NCI-H2227 (cell line): ENCODE measurements around the gene KRT222.

ENCODE experiments used
- DNase-seq: peaks from one replicate; lab custom pipeline; 2025; ENCODE audit not compliant: unreplicated experiment; lab: John Stamatoyannopoulos, UW

The KRT222 gene

DNA sequence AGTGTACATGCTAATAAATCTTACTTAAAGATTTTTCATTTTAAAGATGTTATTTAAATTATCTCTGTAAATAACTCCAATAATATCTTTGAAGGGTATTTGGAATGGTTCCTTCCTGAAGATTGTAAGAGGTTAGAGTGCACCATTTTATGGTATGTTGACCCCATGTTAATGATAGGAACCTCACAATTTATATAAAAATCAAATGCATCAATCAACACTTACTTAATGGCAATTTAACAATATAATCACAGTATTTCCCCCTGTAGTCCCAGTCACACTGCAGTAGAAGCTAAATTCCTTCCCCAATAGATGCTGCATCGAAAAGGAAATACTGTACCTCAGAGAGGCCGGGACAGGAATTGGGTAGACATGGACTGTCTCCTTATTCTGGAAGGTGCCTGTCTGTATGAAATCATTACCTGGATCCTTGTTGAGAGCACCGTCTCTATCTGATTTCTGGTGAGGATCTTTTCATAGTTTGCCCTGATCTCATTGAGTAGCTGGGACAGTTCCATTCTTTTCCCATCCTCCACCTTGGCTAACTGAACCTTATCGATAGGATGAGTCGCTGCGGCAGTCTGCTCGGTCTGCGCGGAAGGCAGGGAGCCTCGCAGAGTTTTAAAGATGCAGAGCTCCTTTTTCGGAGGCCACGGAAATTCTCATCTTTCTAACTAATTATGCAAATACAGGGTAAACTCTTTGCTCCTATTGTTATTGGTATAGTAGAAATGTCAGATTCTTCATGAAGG is at the start of gene KRT222:
Gene KRT222 (minus strand): TSS at position 596 of the 752 bp plus-strand sequence. CDS start 78 bp downstream, at position 518.
- DNase-seq, result no peak

- DNase-seq, result peak; percentile 12
Observed at GRCh38 chr17:40714473-40714872, 49.5 kb upstream of the KRT222 start.

GRCh38 chr17:40707745-40708144 is 42.8 kb upstream of the KRT222 start:
- no peak for DNase-seq

DNA sequence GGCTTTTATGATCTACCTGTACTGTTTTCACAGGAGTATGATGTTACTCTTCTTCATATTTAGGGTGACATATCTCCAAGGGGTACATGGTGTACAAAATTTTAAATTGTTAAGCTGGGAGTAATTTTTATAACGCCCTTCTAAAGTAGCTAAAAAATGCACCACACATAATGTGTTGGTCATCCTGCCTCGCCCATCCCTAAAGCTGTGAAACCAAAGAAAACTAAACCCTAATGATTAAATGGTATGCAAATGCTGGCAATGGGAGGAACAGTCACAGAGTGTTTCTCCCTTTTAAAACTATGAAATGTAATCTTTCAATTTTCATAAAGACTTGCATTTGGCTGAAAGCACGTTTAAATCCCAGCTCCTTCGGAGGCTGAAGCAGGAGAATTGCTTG is 40.6 kb upstream of the KRT222 start:
- no peak for DNase-seq

- DNase-seq, result no peak
Observed at GRCh38 chr17:40703652-40704051, 38.7 kb upstream of the KRT222 start, which contains the start of gene KRT24. Gene KRT24, minus strand, starts transcription at chr17:40703752. Its CDS starts 59 bp downstream, at chr17:40703693.

- DNase-seq, result no peak
Observed at GRCh38 chr17:40702271-40702670, 37.3 kb upstream of the KRT222 start.

GRCh38 chr17:40699853-40700252 is 34.9 kb upstream of the KRT222 start:
- no peak for DNase-seq

GRCh38 chr17:40699371-40699770 is 34.4 kb upstream of the KRT222 start:
- no peak for DNase-seq

DNA sequence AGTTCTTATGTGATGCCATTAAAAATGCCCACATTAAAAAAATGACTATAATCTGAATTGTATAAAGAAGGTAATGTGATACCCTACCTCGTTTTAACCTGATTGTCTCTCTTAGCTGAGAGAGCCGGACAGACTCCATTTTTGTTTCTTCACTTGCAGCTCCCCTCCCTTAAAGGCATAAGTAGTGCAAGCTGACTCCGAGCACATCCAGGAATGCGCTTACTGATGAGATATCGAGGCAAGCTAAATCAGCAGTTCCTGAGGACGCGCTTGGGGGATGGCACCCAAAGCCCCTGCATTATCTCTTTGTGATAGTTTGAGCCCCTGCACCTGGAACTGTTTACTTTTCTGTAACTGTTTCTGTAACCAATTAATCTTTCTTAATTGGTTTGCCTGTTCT is 32.3 kb upstream of the KRT222 start:
- no peak for DNase-seq

DNA sequence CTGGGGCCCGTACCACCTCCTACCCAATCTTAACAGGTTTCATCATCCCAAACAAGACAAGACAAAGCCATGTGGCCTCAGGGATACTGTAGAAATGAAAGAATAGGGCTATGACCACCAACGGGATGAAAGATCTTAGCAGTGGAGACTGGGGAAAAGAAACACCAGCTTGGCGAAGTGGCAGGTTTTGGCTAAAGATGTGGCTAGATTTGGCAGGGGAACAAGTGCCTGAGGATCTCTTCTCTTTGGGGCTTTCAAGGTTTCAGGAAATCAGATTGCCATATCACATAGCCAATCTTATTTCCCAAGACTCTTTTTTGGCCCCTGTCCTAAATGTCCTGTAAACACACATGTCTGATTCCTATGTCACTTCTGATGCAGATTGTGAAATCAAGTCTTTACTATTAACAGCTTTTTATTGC is 31.7 kb upstream of the KRT222 start:
- DNase-seq, result no peak

GRCh38 chr17:40695874-40696472 is 31.0 kb upstream of the KRT222 start:
- DNase-seq, result no peak

- DNase-seq, result no peak
Observed at GRCh38 chr17:40694584-40694983, 29.6 kb upstream of the KRT222 start.

- DNase-seq, result no peak
Observed at GRCh38 chr17:40687106-40687505, 22.1 kb upstream of the KRT222 start.

DNA sequence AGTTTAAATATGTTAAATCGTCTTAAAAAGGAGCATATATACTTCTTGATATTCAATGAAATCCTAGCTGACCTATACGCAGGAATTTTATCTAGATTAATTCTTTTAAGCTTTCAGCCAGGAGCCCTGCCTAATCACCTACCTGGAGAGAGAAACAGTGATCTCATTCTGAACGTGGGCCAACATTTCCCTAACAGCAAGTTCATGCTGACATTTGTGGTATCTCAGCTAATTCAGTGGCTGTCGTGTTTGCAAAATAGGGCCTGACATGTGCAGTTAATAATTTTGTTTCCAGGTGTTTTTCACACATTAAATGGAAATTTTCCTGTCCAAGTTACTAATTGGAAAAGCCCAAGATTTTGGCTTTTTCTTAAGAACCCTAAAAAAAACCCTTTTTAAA is 21.2 kb upstream of the KRT222 start:
- DNase-seq, result no peak

DNA sequence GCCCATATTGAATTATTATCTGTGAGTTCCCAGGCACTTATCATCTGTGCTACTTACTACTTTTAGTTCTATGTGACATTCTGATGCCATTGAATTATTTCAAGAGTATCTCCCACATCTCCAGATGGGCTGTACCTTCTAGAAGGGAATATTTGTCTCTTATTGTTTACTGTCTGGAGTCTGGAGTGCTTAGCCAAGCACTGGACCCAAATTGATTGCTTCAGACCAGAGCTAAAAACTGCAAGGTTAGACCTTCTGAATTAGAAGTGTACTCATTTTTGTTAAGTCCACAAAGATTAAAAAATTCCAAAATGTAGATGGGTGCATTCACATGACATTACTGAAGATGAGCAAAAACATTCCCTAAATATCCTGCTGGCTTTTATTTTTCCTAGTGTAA is 16.0 kb upstream of the KRT222 start:
- no peak for DNase-seq

- no peak for DNase-seq
Observed at GRCh38 chr17:40679523-40679907, 14.5 kb upstream of the KRT222 start.

DNA sequence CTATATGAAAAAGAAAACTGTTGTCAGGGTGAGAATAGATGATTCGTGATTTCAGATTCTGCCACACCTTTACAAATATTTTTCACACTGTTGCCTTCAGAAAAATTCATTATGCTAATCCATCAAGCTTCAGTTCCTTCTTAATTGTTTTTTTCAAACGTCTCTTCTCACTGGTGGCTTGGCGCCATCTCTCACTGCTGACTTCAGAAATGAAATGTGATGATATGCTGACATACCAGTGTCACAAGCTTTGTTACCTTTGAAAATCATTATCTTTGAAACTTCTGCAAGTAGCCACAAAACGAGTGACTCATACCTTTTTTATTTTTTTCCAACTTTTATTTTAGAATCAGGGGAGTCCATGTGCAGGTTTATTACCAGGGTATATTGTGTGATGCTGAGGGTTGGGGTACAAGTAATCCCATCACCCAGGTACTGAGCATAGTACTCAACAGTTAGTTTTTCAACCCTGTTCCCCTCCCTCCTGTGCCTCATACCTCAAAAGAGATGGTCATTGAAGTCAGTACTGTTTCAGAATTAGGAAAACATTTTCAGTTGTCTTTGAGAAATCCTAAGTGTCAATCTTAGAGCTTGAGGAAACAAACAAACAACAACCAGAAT is 14.0 kb upstream of the KRT222 start:
- no peak for DNase-seq

DNA sequence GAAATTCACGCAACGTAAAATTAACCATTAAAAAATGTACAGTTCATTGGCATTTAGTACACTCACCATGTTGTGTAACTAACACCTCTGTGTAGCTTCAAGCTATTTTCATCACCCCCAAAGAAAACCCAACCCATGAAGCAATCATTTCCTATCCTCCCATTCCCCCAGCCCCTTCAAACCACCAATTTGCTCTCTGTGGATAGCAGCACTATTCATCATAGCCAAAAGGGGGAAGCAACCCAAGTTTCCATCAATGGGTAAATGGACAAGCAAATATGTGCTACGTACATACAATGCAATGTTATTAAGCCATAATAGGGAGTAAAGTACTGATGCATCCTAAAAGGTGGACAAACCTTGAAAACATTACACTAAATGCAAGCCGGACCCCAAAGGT is 10.9 kb upstream of the KRT222 start:
- DNase-seq, result no peak

DNA sequence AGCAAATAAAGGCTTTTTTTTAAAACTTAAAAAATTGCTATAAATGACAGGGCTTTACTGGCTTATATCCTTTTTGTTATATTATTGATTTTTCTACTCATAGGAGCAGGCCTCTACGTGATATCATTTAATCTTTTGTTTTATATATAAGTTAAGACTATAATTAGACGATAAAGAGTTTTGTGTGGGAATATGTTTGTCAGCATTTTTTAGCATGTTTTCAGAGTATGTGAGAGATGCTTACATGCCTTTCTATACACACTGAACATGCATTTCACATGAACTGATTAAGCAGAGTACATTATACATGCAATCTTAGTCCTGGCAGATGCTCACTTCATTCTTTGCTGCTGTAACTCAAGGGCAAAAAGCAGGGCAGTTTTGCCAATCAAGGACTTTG is 7.7 kb upstream of the KRT222 start:
- DNase-seq, result no peak

DNA sequence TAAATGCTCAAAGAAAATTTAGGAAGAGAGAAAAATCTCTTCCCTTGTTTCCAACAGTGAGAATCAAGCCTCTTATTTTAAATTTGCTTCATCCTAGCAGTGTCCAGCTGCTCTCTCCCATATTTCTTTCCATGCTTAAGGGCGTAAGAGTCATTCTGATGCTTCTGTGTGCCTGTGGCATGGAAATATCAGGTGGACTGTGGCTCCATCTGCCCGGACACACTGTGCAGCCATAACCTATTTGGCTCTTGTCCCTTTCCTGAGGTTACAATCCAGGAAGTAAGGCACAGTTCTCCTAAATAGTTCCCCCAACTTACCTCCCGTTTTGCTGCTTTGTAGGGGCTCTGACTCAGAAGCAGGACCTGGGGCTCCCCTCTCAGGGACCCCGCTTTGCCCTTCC is 6.3 kb upstream of the KRT222 start:
- DNase-seq, result no peak

DNA sequence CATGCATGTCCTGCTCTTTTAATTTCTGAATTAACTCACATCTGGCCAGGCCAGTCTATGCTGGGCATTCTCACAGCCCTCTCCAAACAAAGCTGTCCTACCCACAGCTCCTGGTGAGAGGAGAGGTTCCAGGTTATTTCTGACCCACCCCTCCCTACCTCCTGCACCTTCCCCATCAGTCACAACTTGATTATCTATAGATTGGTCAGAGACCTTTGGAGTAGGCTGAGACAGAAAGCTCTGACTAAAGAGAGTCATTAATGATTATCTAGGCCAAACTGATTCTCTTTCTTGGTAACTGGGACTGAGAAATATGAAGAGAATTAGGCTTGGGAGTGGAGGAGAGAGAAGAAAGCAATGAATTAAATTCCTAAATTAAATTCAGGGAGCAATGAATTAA is 1.4 kb upstream of the KRT222 start:
- DNase-seq, result no peak

DNA sequence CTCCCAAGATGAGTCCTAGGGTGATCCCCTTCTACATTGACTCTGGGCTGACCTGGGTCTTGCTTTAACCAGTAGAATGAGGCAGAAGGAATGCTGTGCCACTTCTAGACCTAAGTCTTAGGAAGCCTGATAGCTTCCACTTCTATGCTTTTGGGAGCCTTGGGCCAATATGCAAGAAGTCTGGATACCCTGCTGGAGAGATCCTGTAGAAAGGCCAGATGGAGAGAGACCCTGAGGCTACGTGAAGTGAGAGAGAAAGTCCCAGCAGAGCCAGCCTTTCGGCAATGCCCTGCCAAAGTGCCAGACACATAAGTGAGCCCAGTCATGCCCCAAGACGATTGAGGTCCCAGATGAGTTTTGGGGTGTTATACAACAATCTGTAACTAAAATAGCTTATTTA is 1.7 kb downstream of the KRT222 start:
- no peak for DNase-seq
